Astrocyte of the hippocampus (primary cell): ENCODE results near the gene GLB1L.
"Not testable (repeated sequence)": the region's sequence is repeated elsewhere in the genome, so short reads cannot be mapped to it uniquely, and the experiment has no call there.

Source experiments
- DNase-seq: peaks from one replicate; pipeline ENCODE4 v3.0.0; 2011; ENCODE audit warnings: low read depth, low spot score

GLB1L gene

DNA sequence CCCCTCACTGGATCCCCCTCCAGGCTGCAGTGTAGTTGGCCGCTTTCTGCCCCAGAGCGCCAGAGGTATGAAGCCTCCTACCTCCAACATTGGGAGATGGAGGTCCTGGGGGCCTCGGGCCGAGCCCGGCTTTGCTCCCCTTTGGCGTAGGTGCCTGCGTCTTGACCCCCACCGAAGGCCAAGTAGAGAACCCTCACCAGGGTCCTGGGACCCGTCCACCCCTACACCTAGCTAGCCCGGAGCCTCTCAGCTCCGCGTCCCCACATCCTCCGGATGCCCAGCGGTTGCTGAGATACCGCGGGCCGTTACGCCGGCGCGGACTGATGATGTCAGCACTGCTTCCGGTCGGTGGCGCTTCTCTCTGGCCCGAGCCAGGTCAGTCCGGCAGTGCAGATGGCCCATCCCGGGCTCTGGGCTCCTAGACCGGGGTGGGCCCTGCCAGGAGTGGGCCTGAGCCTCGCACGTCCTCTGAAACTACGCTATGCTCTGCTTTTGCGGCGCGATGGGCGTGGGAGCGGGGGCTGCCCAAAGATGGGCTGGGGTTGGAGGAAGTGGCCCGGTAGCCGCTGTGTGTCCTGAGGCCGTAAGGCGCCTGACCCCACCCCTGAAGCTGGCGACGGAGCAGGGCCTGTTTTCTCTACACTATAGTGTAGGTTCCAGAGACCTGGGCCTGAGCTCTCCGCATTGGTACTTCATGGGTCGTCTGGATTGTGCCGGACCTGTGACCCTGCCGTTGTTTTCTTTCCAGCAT is at the start of gene GLB1L, which contains the start of gene STK16:
GLB1L (minus strand) TSS at position 297 of the 751 bp plus-strand sequence. CDS start 1,871 bp downstream, outside the sequence.
STK16 (plus strand) TSS at position 332 of the 751 bp plus-strand sequence. CDS start 521 bp downstream, outside the sequence.
- DNase-seq = peak; percentile 98

DNA sequence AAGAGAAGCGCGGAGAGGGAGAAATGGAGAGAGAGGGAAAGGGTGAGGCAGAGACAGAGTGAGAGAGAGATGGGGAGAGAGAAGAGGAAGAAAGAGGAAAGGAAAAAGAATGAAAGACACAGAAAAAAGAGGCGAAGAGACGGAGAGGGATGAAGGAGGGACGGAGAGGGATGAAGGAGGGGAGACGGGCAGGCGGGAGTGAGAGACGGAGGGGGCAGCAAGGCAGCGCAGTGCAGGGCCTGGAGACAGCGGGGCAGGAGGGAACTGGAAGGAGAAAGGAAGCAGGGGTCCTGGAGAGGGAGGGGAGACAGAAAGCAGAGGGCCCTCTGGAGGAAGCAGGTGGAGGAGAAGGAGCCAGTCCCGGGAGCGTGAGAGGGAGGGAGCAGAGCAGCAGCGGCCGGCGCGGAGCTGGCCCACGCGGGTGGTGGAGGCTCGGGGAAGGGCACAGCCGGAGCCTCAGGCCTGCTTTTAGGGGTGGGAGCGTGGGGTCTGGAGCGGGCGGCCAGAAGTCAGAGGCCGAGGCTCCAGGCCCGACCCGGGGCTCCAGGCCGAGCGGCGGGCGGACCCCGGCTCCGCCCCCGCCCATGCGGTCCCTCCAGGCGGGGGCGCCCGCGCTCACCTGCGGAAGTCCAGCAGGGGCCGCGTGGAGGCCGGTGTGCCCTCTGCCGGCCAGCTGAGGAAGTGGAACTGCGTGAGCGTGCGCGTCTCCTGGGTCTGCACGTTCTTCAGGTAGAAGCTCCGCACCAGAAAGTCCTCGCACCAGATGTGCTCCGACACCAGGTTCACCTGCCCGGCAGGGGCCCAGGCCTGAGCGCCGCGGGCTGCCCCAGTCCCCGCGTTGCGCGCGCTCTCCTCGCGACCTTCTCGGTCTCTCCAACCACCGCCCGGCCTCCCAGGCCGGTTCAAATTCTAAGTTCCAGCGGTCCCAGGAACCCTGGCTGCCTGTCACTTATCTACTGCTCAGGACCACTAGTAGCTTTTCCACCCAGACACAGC is 49.4 kb upstream of the GLB1L start:
- DNase-seq = peak; percentile 94

DNA sequence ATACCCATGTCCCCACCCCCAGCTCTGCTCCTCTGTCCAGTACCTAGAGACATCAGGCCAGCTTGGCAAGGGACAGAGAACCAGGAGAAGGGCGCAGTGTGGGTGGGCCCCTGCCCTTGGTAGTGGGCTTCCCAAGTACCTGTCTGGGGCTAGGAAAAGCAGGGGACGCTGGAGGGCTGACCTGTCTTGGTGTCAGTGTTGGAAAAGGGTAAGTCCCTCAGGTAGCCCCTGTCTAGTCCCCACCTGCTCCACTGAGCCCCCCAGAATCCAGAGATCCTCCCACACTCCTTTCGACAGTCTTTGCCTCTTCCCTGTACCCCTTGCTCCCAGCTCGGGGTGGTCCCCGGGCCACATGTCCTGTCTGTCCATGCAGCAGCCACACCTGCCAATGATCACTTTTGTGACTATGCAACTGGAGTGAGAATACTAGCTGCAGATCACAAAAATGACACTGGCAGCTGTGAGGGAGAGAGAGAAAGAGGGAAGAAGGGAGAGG is 48.5 kb upstream of the GLB1L start:
- DNase-seq = no peak

DNA sequence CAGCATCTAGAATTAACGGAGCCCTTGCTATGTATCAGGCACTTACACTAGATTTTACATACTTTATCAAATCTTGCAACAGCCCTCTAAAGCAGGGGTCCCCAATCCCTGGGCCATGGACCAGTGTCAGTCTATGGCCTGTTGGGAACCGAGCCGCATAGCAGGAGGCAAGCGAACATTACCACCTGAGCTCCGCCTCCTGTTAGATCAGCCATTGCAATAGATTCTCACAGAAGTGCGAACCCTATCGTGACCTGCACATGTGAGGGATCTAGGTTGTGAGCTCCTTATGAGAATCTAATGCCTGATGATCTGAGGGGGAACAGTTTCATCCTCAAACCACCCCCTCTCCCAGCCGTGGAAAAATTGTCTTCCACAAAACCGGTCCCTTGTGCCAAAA is 47.4 kb upstream of the GLB1L start:
- no peak for DNase-seq

DNA sequence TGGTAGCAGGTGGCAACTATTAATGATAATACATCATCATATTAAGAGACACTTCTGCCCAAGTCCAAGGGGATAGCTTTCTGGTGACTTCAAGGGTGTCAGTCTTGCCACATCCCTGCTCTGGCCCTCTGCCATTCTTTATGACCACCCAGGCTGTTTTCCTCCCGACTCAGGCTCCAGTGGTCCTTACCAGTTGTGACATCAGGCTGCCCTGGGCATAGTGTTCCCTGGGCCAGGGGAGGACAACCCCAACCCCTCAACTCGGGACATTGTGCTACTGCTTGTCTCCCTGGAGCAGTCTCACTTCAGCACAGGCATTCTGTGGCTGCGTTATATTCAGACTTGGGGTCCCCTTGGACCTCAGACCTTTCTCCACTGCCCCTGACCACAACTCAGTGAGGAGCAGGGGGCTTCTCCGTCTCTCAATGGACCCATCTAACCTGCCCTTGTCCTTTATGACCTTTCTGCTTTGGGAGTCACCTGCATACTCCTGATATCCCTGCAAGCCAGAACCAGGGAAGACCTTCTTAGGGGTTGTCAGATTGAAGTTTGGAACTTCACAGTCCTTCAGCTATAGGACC is 46.8 kb upstream of the GLB1L start:
- DNase-seq = no peak

DNA sequence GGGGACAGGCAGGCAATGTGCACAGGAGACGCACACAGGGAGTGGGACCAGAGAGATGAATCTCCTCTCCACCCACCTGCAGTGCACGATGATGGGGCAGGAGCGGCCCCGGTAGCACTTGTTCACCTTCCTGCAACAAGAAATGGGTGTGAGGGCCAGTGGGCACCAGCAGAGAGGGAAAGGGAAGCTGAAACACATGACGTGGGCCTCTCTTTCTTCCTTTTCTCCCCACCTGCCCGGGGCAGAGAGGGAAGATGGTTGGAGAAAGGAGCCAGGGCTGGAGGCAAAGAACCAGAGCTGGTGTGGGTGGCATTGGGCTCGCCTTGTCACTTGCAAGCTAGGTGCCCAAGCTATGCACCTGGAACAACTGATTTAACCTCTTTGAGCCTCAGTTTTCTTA is 46.1 kb upstream of the GLB1L start:
- no peak for DNase-seq

DNA sequence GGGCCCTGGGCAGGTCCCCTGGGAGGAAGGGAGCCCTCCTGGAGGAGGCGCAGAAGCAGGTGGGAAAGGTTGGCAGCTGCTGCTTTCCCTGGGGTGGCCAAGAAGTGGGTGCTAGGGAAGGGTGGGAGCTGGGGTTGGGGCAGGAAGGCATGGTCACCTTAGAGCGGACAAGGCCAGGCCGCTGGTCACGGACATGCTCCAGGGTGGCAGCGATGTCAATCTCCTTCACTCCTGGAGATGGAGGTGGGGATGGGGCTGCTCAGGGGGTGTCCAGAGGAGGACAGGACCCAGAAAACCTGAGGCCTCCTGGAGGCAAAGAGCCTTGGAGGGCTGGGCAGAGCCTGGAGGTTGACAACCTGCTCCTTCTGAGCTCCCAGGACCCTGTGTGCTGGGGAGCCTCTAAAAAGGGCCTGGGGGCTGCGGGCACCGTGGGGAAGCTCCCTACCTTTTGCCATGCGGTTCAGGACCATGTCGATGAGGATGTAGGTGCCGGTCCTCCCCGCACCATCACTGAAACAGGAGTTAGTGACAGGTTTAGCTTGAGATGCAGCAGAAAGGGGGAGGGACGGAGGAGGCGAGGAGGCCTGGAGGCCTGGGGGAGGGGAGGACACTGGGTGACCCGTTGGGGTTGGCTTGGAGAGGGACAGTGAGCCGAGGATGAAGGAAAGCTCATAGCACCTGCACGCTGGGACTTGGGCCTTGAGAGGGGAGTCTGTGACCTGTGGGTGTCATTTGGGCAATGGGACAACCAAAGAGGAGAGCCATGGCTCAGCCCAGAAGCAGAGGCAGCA is 45.3 kb upstream of the GLB1L start:
- no peak for DNase-seq

DNA sequence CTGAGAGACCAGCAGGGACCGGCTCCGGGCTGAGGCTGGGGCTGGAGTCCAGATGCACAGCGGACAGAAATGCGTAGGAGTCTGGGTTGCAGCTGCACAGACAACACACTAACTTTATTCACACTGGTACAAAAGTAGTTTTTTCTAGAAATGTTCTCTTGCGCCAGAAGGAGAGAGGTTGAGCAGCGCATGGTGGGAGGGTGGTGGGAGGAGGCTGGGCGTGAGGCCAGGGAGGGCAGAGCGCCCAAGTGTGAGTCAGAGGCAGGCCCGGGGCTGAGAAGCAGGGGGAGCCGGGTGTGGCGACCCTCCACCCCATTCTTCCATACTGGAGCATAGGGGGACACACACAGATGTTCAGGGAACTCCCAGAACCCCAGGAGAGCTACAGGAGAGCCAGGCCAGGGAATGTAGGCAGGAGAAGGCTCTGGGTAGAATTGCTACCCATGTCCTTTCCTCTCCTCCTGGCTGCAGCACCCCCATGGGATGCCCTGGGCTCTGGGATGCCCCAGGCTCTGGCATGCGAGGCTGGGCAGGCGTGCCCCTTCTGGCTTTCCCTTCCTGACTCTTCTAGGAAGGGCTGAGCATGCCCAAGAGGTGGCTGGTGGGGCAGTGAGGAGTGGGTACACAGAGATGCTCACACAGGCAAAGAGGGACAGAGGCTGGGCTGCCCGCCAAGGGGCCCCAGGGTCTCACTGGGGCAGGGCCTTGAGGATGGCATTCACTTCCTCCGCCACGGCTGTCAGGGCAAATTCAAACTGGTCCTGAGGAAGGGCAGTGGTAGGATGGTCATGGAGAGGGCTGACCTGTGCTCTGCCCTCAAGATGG is 44.5 kb upstream of the GLB1L start:
- peak; percentile 96 for DNase-seq

DNA sequence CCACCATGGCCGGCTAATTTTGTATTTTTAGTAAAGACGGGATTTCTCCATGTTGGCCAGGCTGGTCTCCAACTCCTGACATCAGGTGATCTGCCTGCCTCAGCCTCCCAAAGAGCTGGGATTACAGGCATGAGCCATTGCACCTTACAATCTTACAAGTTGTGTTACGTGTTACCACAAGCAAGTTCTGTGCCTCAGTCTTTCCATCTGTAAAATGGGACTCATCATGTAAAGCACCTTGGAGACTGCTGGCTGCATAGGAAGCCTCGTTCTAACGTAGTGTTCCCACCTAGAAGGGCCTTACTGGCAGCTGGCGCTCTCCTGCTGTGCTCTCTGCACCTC is 43.9 kb upstream of the GLB1L start:
- DNase-seq = no peak

DNA sequence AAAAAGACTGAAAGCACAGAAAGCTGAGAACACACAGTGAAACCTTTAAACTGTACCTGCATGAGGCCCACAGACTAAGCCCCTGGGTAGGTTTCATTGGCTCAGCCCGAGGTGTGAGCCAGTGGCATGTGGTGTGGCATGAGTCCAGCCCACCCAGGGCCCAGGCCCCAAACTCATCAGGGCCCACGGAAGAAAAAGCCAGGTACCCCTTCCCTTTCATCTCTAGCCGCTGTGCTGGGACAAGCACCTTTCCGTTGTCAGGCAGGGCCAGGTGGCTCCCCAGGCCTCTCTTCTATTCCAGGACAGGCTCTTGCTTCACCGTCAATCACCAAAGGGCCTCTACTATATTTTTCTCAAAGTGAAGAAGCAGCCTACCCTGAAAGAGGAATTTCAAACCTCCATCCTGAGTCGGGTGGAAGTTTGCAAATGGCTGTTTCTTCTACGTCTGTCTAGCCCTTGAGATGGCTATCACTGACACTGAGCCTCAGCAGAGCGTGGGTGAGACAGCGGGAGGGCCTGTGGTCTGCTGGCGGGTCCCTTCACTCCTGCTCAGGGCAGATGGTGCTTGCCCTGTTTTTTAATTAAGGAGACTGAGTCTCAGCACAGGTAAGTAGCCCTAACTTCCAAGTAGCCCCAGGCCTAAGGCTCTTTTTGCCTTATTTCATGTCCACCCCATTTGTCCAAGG is 42.5 kb upstream of the GLB1L start:
- DNase-seq = no peak

DNA sequence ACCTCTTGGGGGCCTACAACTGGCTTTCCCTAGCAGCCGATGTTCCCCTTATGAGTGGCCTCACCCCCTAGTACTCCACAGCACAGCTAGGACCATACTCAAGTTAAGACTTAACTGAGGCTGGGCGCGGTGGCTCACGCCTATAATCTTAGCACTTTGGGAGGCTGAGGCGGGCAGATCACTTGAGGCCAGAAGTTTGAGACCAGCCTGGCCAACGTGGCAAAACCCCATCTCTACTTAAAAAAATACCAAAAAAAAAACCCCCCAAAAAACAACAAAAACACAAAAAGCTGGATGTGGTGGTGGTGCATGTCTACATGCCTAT is 41.8 kb upstream of the GLB1L start:
- not testable (repeated sequence) for DNase-seq

DNA sequence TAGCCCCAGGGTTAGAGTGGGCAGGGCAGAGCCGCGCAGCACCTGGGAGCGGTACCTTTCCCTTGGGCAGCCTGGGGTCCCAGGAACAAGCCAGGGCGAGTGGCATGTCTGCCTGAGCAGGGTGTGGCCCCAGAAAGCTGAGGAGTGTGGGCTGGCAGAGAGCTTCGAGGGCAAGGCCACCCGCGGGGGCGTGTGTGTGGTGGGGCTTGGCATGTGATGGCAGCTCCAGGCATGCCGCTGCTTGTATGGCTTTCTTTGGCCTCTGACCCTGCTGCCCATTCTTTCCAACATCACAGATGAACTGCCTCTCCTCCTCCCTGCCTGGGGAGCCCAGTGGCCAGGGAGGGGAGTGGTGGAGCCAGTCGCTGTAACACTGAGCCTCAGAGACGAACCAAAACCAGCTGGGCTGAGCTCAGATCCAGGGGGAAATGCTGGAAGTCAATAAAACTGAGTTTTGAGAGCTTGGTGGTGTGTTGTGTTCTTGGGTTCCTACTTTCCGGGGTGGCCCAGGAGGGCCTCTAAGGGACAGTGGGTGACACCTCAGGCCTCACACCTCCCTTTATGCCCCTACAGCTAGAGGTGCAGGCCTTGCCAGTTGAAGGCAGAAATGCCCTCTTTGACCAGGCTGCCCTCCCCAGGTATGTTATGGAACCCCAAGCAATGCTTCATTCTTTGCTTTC is 41.3 kb upstream of the GLB1L start:
- peak; percentile 27 for DNase-seq

DNA sequence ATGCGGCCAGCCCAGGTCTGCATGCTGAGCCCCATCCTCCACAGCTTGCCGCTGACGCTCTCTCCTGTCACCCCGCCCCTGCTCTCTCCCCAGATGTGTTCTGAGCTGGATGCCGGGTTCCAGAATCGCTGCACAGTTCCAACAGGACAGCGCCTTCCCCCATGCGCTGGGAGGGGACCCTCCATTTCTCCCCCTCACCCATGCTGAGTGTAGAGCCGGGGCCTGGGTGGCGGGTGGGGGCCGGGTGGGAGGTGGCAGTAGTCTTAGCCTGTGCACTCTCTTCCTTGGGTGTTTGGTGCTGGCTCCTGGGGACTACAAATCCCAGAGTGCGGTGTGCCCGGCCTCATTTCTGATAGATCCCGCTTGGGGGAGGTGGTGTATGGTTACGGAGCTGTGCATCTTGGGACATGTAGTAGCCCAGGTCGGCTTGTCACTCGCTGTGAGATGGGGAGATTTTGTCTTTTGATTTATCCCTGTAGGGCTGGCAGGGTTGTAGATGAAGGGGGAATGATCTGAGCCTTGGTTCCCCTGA is 40.7 kb upstream of the GLB1L start:
- peak; percentile 69 for DNase-seq

DNA sequence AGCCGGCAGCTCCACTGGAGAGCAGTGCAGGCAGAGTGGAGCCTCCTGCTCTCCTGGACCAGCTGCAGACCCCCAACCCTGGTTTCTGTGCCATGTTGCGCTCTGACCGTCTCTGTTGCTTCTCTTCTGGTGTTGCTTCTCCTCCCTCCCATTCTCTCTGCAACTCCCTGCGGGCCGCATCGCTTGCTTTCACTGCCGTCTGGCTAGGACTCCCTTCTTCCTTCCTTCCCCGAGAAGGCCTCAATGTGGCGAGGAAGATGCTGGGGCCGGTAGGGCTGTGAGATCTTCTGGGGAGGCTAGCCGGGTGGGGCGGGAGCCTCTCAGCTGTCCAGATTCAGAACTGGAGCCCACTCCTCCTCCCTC is 40.1 kb upstream of the GLB1L start:
- DNase-seq = no peak

DNA sequence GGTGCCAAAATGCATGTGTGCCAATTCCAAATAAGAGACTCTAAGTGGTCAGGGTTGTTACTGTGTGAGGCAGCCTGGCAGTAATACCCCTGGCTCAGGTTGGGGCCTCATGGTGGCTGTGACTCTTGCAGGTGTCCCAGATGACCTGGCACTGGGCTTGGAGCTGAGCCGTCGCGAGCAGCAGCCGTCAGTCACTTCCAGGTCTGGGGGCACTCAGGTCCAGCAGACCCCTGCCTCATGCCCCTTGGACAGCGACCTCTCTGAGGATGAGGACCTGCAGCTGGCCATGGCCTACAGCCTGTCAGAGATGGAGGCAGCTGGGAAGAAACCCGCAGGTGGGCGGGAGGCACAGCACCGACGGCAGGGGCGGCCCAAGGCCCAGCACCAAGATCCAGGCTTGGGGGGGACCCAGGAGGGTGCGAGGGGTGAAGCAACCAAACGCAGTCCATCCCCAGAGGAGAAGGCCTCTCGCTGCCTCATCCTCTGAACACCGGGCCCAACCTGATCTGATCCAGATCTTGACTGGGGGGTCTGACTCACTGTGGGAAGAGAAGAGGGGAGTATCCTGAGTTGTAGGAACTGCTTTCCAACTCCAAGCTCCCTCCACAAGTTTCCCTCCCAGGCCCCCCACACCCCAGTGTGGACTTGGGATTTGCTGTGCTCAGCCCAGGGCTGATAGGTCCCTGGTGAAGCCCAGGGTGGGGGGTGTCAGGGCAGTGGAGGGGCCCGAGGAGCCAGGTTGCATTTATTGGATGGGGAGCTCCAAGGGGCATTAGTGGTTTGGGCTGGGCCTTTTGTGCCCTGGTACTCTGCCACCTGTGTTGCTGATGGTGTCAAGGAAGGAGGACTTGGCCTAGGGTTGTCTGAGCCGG is 39.5 kb upstream of the GLB1L start:
- DNase-seq = no peak

DNA sequence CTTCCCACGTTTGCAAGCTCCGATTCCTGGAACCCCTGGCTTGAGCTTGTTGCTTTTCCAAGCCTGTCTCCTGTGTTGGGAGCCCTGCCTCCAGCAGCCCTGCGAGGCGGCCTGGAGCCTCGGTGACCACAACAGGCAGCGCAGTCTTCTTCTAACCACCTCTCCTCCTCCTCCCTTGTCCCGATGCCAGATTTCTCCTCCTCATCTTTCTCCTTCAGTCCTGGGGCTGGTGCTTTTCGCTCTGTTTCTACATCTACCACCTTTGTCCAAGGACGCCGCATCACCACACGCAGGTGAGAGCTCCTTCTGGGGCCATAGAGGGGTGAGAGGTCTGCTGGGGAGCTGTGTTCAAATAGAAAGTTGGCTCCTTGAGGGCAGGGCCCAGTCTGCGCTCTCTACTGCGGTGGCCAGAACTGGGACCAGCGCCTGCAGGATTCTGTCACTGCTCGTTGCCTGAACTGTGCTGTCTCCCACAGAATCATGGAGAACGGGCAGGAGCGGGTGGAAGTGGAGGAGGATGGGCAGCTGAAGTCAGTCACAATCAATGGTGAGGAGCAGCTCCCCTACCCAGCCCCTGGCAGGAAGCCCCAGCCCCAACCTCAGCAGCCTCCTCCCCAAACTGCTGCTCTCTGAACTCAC is 37.8 kb upstream of the GLB1L start:
- DNase-seq = no peak

DNA sequence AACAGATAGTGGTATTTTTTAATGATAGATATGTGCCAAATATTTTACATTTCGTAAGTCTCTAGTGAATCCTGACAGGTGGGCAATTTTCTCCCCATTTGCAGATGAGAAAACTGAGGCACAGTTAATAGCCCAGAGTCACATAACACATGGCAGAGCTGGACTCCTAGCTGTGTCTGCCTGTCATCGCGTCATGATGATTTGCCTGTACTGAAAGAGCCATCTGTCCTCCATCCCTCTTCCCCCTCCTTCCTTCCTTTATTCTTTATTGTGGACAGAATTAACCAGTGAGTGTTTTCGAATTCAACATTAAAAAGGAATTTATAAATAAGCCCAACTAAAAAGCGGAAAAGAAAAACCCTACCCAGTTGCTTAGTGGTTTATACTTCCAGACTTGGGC is 37.1 kb upstream of the GLB1L start:
- DNase-seq = no peak

DNA sequence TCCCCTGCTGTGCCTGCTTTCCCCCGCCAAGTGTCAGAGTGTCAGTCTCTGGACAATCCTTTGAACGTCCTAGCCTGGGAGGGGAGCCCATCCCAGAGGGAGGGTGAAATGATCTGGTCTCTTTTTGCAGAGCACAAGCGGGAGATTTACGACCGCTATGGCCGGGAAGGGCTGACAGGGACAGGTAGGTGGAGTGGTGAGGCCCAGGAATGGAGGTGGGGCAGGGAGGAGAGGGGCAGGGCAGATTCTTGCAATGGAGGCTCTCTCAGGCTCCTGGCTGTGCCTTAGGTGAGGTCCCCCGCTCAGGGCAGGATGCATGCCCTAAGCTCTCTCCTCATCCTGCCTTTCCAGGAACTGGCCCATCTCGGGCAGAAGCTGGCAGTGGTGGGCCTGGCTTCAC is 36.3 kb upstream of the GLB1L start:
- DNase-seq = no peak
